GM18498 (cell line): ENCODE results near the gene ETV1.

ENCODE experiments used
- ATAC-seq: cut with Tn5 transposase; IDR thresholded peaks from one replicate; pipeline ENCODE4 v1.9.1; 2021; ENCODE audit warnings: mild to moderate bottlenecking, moderate library complexity; ENCODE audit not compliant: unreplicated experiment

The ETV1 gene

DNA sequence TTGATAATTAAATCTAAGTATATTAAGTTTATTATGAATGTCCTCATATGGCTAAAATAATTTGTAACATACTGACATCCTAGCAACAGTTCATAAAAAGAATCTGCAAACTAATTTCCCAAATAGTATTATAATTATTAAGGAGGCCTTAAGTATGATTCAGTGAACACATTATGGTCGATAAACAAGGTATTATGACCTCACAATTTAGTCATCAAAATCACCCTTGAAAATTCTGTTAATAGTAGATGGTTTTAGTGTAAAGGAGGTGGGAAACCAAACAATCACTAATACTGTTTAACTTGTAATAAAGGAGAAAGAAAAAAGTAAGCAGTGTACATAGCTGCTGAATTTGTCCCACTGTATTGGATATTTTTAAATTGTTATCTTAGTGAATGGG, 2.1 kb downstream of the ETV1 start:
- no peak for ATAC-seq

DNA sequence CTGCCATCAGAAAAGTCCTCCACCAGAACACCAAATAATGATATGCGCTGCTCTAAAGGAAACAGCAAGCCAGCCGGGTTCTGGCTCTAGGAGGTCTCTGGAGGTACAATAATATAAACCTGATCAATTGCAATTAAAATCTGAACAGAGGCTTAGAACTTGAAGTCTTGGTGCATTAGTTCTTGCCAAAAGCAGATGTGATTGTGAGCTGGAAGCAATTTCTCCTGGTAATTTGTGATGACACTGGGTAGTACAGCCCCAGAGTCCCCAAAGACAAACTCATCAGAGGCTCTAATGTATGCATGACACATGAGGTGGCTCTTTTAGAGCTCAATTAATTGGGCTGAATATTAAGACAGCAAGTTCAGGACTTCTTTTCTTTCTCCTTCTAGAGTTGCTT, 3.3 kb downstream of the ETV1 start:
- ATAC-seq, result no peak

DNA sequence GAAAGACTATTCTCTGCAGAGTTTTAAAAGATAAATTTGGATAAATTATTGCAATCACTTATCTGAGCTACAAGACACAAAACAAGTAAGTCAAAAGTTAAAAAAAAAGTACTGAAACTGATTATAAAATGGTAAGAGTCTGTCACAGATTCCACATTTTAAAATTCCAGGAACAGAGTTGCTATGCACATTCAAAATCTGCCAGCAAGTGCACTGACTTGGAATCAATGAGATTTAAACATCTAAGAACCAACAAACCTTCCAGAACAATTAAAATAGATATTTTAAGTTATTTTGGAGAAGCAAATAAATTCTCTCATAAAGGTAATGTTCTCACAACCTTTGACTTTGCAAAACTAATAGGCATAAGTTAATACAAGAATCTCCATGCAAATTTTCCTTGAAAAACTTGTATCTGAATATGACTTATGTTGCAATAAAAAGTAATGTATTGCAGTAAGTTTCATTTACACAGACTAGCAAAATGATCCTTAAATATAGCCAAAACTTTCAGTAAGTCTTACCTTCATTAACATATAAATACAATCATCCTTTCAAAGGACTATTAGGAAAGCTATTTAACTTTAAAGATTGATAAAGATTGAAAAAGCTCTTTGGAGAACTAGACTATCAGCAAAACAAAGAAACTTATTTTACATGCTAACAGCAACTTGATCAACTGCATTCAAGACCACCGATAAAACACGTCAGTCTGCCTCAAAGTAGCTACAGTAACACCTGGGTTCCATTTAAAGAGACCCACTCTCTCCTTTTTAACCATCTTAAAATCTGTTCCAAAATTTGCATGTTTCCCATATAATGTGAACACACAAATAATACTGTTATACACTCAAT, 4.4 kb downstream of the ETV1 start:
- ATAC-seq, result no peak

DNA sequence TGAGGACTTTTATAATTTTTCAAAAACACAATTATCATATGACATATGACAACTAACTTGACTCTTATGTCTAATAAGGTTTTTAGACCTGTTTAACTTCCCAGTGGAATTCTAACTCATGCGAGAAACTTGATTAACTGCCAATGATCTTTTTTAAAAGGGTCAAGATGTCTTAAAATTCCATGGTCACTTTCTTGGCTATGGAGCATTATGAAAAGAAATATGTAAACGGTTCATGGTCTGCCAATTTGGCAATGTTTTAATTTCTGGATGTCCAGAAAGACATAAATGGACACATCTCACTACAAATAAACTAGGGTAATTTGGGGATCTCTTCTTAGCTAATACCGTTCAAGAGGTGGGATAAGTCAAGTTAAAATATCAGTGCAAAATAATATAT, 5.4 kb downstream of the ETV1 start:
- ATAC-seq, result no peak

DNA sequence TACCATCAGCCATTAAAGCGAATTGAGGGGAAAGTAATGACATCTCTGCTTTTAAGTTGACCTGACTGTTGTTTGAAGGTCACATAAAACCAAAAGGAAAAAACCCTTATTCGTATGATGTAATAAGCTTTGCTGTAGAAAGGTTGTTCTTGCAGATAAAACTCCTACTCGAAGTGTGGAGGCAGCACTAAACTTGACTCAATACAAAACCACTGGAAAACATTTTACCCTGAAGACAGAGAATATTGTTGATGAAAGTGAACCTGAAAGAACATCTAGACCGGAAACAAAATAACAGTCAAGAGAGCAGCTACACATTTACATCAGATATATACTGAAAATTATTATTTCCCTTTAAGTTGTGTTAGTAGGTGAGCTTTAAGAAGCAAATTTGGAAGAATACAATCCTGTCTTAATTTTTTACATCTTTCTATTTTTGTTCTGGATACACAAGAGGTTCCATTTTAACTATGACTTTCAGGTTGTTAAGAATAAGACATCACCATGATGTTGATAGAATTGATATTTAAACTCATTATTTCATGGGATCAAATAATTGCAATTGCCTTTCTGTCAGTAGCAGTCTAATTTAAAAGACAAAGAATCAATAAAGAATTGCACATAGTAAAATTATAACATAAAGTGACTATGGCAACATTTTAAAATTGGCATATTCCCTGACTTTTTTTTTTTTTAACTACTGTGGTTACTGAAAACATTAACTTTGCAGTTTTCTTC, 6.4 kb downstream of the ETV1 start:
- ATAC-seq, result no peak

DNA sequence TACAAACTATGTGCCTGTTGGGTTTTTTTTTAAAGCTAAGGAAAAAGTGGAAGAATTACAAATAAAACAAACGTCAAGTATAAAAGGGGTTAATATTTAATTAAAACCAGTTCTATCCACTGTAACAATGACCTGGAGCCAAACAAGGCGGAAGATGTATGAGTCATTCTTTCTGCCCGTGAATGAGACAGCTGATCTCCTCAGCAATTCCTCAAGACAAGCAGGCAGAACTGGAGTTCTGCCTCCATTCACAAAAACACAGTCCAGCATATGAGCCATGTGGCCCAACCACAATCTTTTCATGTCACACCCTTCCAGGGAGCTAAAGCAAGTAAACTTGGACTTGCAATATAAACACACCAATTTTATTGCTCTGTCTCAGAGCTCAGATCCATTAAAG, 8.4 kb downstream of the ETV1 start:
- ATAC-seq, result no peak

DNA sequence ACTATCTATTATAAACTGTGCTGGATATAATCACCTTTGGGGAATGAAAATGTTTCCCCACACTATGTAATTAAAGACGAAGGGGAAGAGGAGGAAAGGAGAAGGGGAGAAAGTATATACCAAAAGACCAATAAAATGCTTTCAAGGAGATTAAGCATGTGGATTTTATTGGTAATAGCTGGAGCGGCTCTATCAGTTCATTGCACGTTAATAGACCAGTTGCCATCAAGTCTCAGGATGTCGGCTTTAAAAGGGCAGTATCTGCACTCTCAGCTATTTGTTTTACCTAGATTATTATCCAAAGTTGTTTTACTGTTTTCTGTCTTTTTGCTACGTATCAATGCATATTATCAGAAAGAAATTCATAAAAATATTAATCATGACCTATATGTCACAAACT, 9.0 kb downstream of the ETV1 start:
- ATAC-seq, result no peak

DNA sequence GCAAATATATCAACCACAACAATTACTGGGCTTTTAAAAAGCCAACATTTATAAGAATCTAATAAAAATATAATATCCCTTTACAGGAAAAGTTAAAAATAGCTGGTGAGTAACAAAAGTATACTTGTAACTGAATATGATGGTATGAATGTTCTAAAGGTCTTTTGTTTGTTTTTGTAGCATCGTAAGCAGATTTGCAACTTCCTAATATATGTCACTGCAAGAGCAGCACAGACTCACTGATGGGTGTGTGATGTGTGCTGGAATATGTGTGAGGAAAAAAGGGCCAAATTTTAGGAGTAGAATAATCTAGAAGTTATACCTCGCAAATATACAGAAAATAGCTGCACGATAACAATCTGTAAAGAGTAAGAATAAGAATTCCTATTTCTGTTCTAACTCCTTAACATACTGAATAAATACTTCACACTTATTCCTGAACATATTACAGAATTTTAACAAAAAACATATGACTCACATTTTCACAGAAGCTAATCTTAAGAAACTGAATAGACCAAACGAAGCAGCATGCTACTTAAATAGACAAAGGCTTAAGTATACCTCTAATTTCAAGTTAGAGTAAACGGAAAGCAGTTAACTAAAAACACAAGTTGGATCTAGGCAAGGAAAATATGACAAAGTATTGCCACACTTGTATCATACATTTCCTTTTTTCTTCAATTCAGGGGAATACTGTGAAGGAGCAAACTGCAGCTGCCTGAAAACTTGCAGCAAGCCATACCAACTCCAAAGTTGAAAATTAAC, 9.6 kb downstream of the ETV1 start:
- ATAC-seq, result no peak

DNA sequence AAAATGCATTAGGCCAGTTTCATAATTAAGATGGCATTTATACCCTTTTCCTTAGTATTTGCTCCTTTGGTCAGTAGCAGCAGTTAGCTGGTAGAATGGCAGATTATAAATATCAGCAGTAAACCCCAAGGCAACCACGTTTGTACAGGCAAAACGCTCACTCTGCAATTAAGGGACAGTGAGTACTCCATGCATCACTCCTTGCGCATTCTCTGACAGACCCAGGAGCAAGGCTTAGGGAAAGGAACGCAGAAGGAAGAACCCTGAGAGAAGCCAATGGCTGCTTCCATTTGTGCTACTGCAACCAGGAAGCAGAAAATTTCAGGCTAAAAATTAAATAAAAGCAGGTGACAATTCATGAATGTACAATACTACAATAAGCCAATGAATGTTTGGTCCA, 12.9 kb downstream of the ETV1 start:
- no peak for ATAC-seq

DNA sequence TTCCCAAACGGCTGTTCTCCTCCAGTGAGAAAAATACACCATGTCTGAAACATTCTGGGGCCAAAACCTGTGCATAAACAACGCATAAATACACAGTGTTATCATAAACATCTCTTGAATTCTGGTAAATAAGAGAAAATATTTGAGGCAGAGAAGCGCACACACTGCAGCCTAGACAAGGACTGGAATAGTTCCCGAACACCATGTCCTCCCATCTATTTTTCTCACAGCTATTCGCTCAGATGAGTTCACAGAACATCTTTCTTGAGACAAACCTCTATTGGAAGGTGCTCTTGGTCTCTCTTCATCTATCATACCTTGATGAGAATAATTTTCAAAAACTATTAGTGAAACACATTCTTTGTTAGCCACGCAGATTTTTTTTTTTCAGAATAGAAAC, 24.4 kb downstream of the ETV1 start:
- no peak for ATAC-seq

DNA sequence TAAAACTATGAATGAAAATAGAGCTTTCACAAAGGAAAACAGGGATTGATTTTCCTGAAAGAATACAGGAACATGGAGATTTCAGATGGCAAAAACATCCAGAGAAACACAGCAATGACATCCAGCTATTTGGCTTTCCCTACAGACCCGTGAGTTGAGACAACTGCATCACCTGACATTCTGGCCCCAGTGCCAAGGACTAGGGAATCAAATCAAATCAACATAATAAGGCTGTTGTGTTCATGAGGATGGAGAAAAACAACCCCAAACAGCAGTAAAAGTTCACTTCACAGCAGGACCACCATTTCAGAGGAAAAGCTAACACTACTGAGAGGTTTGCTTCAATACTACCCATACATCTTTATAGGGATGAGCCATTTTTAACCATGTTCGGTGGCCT, 25.5 kb downstream of the ETV1 start:
- no peak for ATAC-seq

DNA sequence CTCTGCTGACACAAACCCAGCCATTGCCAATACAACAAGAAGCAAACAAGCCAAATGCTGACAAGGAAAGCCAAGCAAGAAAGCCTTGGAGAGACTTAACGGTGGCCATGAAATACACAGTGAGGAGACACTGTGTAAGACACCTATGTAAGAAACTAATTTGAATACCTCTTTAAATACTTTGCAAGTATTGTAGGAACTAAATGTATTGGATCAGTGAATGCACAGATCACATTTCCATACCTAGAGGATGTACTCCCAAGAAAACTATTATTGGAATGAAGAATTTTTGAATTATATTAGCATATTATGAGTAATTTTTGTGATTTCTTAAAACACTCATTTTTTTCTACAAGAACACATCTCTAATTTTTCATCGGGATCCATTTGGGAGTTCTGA, 34.0 kb downstream of the ETV1 start:
- no peak for ATAC-seq

DNA sequence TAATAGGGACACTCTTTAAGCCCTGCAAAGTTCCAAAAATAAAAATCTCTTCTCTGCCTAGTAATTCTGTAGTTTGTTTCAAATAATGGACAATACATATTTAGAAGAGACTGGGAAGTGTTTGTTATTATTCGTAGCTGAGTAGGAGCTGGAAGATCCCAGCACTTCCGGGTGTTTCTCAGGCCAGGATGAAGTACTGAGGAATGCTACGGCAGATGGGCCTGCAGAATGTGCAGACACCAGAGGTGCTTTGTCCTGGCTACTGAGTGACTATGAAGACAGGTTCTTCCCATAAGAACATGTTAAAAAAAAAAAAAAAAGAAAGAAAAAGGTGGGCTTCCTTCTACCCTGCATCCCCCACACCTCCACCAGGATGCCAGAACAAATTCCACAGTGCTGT, 36.1 kb downstream of the ETV1 start:
- no peak for ATAC-seq

DNA sequence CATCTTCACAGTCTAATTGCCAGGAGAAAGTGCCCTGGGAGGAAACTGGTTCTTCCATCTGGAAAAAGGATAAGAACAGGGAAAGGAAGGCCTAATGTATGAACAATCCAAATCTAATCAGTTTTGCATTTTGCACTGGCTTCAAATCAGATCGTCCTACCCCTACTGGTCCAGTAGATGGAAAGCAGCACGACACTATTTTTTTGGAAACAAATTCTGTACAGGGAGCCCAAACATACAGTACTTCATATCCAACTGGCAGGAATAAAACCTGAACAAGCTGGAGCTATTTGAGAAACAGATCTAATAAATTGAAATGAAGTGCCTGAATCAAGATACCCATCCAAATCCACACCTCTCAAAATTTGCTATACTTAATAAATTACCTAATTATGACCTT, 36.5 kb downstream of the ETV1 start:
- no peak for ATAC-seq

DNA sequence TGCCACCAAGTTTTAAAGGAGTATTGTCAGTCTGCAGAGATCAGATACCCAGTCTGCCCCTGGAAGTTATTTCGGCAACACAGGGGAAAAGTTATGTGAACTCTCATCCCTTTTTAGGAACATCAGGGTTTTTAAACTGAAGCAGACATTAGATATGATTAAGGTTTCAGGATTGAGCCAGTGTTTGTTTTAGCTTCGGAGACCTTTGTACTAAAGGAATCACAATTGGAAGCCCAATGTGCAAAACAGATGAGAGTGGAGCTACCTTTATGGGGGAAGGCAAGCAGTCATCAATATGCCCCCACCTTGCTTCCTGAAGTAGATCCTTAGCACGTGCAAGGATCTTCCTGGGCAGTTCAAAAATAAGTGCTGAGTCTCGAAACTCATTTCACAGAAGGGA, 39.5 kb downstream of the ETV1 start:
- no peak for ATAC-seq

DNA sequence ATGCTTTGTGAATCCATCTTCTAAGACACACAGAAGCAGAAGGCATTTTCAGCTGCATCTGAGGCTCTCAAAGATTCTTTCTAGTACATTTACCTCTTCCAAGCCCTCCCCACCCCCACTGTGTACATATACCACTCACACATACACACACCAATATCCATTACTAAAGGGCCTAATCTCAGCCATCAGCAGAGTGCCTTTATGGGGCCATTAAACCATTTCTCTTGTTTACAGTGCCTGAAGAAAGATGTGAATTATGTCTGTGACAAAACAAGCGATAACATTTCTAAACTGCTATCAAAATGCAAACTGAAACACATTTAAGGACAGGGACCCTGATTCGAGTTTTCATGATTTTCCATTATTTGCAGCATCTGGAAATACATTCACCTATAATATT, 40.0 kb downstream of the ETV1 start:
- no peak for ATAC-seq

DNA sequence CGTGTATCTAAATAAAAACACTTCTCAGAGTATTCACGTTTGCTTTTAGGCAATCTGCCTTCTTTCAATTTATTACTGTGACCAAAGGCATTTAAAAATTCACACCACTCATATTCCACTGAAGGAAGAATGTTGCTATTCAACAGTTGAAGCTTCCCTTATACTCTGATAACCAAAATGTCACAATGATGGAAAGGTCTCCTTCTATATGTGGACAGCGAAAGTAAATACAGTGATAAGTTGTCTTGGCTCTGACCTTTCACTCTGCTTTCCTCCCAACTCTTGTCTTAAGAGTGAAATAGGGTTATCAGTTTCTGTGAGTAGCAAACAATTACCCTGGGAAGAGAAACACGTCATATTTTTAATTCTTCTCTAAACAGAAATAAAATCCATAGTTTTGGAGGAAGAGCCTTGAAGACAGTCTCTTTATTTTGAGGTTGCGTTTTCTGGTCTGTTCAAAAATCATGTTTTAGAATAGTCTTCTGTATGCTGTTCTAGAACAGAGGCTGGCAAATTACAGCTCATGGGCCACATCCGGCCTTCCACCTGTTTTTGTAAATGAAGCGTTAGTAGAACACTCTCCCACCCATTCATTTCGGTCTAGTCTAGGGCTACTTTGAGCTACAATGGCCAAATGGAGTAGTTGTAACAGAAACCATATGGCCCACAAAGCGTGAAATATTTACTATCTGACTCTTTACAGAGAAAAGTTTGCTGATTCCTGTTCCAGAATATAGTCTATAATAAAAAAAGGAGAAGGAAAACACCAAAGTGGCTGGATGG, 41.3 kb downstream of the ETV1 start:
- ATAC-seq, result no peak

DNA sequence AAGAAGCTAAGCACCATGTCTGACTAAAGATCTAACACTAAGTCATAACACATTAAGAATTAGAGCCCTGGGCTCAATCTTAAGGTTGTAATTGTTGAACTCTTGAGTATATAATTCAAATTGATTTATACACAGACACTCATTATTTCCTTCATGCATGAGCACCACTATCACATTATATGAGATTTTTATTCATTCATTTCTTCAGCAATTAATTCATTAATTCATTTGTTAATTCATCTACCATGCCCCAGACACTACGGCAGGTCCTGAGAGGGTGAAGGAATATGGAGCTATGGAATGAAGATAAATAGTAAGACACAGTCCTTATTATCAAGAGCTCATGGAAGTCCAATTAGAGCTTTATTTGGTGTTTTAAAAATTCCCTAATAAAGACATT, 41.9 kb downstream of the ETV1 start:
- no peak for ATAC-seq

DNA sequence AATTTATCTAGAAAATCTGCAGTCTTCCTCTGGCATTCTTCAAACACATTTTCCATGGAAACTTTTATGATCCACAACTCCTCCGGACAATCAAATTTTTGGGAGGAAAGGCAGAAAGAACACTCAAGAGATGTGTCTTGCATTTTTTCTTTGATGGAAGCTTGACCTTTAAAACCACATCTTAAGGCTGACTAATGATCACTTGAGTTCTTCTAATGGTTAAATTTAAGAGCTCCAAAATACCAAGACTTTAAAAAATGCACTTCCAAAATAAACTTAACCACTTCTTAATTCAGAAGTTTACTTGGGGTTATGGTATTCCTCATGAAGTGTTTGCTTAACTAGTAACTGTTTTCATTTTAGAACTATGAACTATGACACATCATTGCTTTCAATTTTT, 43.3 kb downstream of the ETV1 start:
- no peak for ATAC-seq

DNA sequence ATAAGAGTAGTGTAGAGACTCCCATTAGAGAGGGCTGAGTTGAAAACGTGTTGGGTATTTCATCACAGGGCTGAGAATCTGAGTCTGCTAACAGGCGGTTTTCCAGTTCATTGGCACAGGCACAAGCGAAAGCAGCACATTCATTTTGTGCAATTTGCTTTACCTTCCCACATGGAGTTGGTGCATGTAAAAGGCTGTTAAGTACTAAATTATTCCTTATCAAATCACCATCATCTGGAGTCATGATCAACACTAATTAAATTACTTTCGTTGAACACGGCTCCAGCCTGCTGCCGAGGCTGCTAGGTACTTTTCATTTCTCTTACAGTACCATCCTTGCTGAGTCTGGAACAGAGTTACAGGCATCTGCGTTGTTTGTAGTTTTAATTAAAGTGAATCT, 43.8 kb downstream of the ETV1 start:
- no peak for ATAC-seq

DNA sequence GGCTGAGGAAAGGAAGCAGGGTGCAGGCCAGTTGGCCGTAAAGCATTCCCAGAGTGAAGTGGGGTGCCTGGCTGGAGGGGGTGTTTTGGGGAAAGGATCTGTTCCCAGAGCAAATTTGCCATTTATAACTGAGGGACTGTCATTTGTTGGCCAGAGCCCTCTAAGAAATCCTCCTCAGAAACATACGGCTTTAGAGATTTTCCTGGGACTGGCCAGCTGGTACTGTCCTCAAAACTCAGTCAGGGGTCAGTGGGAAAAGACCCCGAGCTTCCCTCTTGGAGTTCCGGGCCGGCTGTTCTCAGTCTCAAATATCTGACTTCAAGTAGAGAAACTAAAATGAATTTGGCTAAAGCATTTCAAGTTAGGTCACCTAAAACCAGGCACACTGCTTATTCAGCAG, 55.9 kb downstream of the ETV1 start:
- ATAC-seq, result no peak
